Stimulated activated CD8-positive, alpha-beta memory T cell treated with anti-CD3 and anti-CD28 coated beads, Interleukin-4, amount 100 ng/mL, for 24 hours (primary cell): ENCODE results near the gene CLEC16A.
"Not testable (repeated sequence)": the region's sequence is repeated elsewhere in the genome, so short reads cannot be mapped to it uniquely, and the experiment has no call there.

Experiments
- DNase-seq: peaks from one replicate; pipeline ENCODE4 v3.0.0-alpha.2; 2020; ENCODE audit warnings: low read depth

Gene CLEC16A

DNA sequence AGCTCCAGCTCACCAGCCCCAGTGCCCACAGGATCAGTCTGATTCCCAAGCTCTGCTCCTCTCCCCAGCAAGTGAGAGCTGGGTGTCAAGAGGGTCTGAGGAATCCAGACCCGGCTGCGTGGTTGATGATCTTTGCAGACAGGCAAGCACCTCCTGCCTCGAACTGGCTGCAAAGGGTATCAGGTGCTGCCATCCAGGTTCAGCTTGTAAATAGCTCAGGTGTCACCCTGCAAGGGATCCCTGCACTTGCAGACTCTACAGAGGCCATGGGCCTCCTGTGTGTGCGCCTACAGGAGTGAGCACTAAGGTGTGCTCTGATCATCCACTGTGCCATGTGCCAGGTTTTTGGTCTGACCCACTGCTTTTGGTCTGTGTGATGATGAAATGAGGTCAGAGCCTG, 18.3 kb upstream of the CLEC16A start:
- DNase-seq = no peak

DNA sequence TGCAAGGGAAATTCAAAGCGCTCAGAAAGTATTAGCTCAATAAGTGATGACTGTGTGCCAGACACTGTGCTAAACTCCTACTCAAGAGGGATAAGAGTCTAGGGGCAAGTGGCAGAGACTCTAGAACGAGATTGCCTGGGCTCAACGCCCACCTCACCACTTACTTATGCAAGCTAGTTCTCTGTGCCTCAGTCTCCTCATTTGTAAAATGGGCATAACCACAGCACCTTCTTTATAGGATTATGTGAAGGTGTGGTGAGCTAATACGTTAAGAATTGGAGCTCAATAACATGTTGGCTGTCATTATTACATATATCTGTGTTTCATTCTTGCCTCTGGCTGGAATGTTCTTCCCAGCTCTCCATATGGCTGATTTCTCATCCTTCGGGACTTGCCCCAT, 17.5 kb upstream of the CLEC16A start:
- DNase-seq = no peak

DNA sequence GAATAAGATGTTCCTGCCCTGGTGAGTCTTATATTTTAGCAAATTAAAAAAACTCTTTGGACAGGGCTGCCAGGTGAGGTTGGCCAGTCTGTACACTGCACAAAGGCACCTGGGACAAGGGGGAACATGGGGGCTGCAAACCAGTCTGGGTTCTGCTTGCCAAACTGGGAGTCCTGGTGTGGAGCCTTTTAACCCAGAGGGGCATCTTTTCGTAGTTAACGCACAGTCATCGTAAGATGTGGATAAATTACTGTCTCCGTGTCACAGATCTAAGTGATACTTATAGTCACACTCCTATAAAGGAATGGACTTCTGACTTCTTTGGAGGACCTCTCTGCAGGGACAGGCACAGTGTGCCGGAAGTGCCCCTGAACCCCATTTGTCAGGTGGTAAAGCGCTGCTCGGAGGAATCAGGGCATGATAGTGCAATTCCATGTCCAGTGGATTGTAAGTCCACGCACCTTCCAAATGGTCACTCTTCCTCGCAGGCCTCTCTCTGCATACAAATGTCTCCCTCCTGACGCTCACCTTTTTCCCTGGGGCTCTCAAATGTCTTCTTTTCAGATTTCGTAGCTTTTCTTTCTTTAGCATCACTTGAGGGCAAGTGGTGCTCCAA, 16.8 kb upstream of the CLEC16A start:
- DNase-seq = no peak

DNA sequence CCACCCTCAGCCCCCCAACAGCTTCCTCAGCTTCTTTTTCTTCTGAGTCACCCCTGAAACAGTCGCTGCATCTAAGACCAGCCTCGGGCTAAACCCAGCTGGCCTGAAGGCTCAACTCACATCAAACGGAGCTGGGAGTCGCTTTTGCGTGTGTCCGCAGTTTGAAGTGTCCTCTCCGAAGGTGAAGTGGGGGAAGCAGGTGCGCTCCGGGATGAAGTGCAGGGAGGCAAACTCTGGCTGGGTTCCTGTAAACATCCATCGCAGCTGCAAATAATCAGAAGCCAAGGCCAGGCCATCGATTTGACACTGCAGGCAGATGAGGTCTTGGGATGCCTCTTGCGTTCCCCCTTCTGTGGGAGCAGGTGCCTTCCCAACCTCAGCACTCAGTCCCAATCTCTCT, 15.3 kb upstream of the CLEC16A start:
- not testable (repeated sequence) for DNase-seq

DNA sequence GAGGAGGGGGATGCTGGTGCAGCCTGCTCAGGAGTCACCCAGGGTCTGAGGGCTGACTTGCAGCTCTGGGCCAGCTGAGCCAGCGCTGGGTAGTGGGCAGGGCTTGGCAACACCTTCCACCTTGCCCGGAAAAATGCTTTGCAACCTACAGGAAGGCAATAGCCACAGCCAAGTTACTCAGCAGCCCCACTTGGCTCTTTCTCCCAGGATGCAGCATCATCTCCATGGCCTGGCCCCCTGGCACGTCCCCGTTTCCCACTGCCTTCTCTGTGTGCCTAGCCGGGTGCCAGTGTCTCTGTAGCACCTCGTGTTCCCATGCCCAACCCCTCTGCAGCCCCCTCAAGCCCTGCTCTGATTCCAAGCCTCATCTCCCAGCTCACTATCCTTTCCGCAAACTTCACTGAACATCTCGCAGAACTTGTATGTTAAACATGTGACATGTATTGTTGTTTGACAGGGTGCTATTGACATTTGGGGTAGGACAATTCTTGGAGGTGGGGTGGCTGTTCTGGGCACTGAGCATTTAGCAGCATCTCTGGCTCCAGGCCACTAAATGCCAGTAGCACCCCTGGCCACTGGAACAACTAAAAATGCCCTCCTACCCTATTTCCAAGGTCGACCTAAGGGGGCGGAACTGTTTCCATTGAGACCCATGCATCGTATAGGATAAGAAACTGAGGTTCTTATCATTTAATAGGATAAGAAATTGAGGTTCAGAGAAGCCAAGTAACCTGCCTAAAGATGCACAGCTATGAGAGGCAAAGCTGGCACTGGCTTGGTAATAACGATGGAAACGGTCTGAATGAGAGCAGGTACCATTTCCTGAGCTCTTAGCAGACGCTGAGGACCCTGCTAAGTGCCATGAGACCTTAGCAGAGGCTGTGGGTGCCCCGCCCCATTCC, 14.3 kb upstream of the CLEC16A start:
- no peak for DNase-seq

- DNase-seq = no peak
Observed at GRCh38 chr16:10930755-10931093, 13.6 kb upstream of the CLEC16A start.

DNA sequence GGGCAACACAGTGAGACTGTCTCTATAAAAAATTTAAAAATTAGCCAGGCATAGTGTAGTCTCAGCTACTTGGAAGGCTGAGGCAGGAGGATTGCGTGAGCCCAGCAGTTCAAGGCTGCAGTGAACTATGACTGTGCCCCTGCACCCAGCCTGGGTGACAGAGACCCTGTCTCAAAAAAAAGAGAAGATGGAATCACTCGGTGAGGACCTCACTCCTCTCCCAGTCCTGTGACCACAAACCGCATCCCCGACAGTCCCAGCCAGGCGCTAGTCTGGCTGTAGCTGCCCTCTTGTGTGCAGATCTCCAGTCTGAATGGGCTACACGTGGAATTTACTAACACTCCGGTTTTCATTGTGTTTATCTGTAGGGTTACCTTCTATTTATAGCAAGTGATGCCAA, 13.2 kb upstream of the CLEC16A start:
- no peak for DNase-seq

- DNase-seq = no peak
Observed at GRCh38 chr16:10931977-10932632, 12.3 kb upstream of the CLEC16A start.

DNA sequence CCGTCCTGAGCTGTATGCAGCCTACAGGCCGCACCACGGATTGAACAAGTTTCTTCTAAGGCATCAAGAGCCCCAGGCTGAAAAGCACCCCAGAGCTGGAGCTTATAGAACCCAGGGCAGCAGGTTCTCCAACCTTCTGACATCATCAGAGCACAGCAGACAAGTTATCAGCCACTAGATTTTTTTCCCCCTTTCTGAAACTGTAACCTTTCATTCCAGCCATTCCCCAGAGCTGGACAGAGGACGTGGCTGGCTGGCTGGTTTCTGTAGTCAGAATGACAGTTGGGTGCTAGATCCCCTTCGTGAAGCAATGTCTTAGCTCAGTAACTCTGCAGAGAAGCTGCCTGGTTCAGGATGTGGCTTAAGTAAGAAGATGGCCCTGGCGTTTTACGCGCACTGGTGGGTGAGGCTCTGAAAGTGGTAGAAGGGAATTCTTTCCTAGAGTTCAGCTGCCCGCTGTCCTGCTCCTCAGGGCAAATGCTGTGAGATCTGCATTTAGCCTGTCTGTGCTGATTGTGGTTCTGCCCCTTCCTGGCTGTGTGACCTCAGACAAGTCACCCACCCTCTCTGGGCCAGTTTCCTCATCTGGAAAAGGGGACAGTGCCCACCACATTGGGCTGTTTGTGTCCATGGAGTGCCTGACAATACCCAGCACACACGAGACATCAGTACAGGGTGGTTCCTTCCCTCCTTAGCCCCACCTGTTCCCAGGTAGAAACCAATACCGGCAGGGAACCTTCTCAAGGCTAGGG, 11.2 kb upstream of the CLEC16A start:
- no peak for DNase-seq

- no peak for DNase-seq
Observed at GRCh38 chr16:10933865-10934264, 10.5 kb upstream of the CLEC16A start.

DNA sequence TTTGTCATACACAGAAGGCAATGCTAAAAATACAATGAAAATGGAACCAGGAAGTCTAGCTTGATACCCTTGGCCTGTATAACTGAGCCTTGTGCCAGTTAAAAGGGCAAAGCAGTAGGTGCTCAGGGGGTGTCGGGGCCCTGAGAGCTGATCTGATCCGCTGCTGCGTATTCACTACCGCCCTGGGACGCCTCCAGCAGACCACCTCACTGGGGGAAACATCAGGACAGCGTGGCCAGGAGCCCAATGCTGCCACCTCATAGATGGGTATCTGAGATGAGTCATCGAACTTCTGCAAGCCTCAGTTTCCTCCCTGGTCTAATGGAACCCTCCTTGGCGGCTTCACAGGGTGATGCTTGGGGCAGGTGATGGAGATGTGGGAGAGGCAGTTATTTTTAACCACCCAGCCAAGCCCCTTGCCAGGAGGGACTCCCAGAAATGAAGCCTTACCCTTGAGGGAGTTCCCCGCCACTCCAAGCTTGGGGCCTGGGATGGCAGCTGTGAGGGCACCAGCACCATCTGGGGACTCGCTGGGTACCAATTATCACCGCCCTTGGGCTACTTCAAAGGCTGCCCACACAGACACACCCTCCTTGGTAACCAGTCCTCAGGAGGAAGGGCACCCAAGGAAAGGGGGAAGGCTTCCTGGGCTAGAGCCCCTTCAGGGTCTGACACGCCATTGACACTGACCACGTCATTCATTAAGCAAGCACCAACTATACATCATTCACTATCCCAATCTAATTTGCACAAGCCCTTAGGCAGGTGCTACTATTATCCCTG, 9.8 kb upstream of the CLEC16A start:
- DNase-seq = no peak

- DNase-seq = no peak
Observed at GRCh38 chr16:10935226-10935915, 9.0 kb upstream of the CLEC16A start.

DNA sequence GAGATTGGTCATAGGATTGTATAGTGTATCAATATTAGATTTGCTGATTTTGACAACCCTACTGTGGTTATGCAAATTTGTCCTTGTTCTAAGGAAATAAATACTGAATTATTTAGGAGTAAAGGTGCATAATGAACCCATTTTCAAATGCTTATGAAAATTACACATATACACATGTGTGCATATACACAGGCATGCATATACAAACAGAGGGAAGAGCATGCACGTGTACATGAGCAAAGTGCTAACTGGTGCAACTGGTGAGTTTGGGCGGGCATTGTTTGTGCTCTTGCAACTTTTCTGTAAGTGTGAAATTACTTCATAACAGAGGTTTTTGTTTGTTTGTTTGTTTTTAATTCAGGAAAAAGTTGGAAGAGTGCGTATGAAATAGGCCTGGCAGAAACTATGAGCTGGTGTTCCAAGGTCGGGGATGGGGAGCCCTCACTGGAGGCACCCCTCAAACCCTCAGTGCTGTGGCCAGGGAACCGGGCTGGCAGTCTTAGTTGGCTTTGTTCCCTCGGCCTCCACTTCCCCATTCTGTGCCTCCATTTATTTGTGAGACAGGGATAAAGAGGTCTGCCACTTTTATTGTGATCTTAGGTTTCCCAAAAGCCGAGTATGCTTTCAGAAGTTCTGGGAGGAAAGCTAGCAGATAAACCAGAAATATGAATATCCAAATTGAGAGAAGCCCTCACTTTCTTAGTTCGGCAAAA, 7.9 kb upstream of the CLEC16A start:
- no peak for DNase-seq

DNA sequence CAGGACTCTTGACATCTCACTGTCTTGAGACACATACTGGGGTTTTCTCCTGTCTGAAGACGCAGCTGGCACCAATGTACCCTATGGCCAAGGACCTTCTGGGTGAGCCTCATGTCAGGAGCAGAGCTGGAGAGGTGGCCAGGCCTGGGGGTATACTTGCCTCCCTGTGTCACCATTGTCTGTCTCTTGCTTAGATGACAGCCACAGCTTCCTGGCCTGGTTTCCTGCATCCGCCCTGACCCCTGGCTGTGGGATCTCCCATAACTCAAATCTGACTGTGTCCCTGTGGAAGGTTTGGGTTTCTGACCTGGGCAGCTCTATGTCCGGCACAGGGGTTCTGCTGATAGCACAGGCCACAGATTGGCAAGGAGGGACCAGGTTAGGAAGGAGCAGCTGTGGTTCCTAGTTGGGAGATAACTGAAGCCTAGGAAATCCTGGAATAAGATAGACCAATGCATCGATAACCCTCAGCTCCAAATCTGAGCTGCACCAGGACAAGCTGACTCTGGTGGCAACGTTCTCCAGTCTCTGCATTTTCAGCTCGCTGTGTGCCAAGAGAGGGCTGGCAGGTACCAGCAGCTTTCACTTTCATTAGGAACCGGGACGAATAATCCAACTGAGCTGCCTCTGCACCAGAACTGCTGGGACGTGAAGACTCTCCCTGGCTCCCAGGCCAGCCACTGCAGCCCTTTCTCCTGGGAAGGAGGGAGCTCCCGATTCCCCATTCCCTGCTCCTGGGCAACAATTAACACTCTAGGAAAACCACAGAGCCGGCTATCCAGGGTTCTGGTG, 7.1 kb upstream of the CLEC16A start:
- no peak for DNase-seq

DNA sequence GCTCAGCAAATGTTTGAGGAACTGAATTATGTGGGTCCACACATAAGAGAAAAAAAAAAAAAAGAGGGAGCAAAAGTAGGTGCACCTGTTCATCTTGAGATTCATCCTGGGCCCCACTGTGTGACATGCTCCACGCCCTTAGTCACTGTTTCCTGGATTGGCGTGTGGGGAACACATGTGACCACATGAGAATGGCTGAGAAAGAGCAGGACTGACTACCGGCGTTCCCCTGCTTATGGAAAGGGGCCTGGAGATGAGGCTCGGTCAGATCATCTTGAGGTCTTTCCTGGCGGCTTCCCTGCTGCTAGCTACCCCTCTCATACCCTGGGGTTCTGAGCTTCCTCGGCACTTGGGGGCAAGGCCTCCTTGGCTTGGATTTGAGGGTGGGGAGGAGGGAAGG, 6.0 kb upstream of the CLEC16A start:
- DNase-seq = no peak

DNA sequence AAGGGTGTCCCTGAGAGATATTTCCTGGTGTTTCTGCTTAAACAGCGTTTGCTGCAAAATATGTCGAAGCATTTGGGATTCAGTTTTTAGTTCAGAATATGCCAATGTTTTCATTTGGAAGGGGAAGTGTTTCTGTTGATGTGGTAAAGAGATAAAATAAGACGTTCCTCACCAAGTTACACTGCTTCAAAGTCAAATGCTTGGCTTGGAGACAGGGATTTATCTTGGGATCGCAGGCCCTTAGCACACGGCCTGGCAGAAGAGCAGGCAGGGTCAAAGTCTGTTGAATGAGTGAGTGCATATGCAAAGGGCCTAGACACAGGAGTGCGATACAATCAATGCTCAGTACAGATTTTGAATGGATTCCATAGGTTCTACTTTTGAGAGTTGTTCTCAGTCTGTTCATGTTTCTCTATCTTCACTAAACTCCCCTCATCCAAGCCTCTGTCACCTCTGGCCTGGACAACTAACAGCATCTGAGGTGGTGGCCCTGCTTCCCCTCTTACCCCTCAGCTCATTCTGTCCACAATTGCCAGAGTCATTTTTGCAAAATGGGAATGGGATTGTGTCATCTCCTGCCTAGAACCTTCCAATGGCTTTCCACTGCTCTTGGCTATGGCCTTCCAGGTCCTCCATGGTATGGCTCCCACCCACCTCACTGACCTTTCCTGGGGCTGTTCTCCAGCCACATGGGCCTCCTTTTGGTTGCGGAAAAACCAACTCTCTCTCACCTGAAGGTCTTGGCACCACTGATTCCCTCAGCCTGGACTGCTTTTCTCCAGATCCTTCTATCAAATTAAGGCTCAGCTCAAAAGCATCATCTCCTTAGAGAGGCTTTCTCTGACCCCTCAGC, 5.3 kb upstream of the CLEC16A start:
- DNase-seq = no peak

GRCh38 chr16:10939649-10940234, 4.6 kb upstream of the CLEC16A start:
- no peak for DNase-seq

DNA sequence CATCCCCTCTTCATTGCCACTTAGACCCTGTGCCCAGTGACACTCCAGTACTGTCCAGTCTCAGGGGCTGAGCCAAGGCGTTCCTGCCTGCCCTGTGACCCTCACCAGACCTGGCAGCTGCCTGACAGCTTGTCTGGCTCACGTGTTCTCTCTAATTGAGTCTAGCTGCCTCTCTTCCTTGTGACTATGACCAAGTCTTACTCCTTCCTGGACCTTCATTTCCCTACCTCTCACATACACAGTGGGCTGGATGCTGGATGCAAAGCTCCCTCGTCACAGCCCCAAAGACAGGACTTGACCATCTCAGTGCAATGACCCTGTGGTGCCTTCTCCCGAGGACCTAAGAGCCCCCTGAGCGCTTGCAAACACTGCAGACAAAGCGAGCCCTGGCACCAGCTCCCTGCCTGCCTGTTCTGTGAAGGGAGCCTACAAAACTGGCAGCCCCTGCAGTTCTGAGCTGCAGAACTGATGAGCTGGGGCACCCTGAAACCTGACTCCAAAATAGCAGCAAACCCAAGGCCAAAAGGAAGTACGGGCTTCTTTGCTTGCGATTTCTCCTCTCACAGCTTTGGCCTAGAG, 3.8 kb upstream of the CLEC16A start:
- DNase-seq = no peak
